Measurements from ENCODE around the gene RAP2C.

GRCh38 chrX:132209527-132209926 lies 9.7 kb downstream of the RAP2C start:
- TF ChIP-seq, protein P1, sequence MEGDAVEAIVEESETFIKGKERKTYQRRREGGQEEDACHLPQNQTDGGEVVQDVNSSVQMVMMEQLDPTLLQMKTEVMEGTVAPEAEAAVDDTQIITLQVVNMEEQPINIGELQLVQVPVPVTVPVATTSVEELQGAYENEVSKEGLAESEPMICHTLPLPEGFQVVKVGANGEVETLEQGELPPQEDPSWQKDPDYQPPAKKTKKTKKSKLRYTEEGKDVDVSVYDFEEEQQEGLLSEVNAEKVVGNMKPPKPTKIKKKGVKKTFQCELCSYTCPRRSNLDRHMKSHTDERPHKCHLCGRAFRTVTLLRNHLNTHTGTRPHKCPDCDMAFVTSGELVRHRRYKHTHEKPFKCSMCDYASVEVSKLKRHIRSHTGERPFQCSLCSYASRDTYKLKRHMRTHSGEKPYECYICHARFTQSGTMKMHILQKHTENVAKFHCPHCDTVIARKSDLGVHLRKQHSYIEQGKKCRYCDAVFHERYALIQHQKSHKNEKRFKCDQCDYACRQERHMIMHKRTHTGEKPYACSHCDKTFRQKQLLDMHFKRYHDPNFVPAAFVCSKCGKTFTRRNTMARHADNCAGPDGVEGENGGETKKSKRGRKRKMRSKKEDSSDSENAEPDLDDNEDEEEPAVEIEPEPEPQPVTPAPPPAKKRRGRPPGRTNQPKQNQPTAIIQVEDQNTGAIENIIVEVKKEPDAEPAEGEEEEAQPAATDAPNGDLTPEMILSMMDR (conservative IDR thresholded peaks at IDR 0.05; ENCODE audit: low read length): no peak
- no peak for TF ChIP-seq EZH2phosphoT487 (IDR thresholded peaks at IDR 0.05; ENCODE audit: borderline replicate concordance, low read depth, low read length)

Data from OCI-LY7 (cell line).